ENCODE data around the gene CHMP4A. TPM values are rescaled to one million over a fixed set of nuclear protein-coding genes. Genes with fewer than 3 reads are reported as not detected.

Gene CHMP4A
- total RNA-seq, 4 donors from 2014 or later, result 43.9 to 118 (median 82.1) TPM

DNA sequence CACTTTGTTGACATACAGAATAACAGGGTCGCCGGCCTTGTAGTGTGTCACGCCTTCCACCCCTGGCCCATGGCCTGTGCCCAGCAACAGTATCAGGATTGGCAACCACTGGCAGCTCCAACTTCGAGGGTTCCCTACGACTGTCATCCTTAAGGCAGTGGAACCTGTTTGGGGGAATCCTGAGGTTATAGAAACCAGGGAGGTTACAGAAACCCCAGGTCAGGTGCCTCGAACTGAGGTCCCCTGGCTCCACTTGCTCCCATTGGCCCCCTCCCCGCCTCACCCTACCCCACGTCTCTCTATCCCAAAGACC is 18.5 kb downstream of the CHMP4A start:
- no peaks in the 10 kb centered on the region for H3K9me3 ChIP-seq
- H3K27me3 ChIP-seq, result no peaks in the 10 kb centered on the region
- H3K4me3 ChIP-seq, result peak overlapping the region; percentile 92 to 98 (median 96)
- H3K27ac ChIP-seq, result peak overlapping the region; percentile 96 to 99 (median 98)
- H3K36me3 ChIP-seq, result peaks cover 0 to 36% (median 0%) of the 10 kb centered on the region in 3 donors
- no peak for TF ChIP-seq POLR2A (IDR thresholded peaks at IDR 0.05)
- TF ChIP-seq, protein P1, sequence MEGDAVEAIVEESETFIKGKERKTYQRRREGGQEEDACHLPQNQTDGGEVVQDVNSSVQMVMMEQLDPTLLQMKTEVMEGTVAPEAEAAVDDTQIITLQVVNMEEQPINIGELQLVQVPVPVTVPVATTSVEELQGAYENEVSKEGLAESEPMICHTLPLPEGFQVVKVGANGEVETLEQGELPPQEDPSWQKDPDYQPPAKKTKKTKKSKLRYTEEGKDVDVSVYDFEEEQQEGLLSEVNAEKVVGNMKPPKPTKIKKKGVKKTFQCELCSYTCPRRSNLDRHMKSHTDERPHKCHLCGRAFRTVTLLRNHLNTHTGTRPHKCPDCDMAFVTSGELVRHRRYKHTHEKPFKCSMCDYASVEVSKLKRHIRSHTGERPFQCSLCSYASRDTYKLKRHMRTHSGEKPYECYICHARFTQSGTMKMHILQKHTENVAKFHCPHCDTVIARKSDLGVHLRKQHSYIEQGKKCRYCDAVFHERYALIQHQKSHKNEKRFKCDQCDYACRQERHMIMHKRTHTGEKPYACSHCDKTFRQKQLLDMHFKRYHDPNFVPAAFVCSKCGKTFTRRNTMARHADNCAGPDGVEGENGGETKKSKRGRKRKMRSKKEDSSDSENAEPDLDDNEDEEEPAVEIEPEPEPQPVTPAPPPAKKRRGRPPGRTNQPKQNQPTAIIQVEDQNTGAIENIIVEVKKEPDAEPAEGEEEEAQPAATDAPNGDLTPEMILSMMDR (IDR thresholded peaks at IDR 0.05), result no peak
- TF ChIP-seq EP300 (IDR thresholded peaks at IDR 0.05), result no peak
- DNase-seq (ENCODE audit: low spot score in 2 of 2), result no peak
- H3K4me1 ChIP-seq, result peaks cover 0 to 56% (median 18%) of the 10 kb centered on the region in 4 donors
- 48 to 56% methylated on average over 8 of the region's 8 CpGs for WGBS, 2 donors

DNA sequence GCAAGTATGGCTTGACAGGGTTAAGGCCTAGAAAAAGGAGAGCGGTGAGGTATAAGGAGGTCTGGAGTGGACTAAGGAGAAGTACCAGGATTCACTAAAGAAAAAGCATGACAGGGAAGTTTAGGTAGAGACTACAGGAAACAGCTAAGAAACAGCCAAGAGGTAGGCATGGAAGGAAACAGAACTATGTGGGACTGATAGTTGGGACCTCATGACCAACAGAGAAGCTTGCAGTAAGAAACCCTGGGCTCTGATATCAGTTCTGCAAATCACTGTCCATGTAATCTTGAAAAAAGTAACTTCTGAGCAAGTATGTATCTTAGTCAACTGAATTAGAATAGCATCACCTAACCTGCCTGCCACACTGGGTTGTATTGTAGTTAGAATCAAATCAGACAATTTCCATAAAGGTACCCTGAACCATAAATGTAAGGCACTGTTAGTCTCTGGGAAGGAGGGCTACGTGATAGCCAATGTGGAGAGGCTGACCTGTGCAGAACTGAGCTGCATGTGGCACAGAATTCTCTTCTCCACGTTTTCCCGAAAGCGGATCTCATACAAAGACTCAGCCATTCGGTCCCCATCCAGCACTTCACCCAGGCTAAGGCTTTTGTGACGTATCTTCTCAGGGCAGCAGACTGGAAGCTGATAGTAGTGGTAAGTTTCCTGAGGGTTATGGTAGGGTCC is 19.0 kb downstream of the CHMP4A start:
- H3K36me3 ChIP-seq, result peaks cover 0 to 36% (median 0%) of the 10 kb centered on the region in 3 donors
- no peaks in the 10 kb centered on the region for H3K27me3 ChIP-seq
- H3K4me3 ChIP-seq, result peak overlapping the region; percentile 92 to 98 (median 96)
- no peak for DNase-seq (ENCODE audit: low spot score in 2 of 2)
- peak overlapping the region; percentile 96 to 99 (median 98) for H3K27ac ChIP-seq
- WGBS, 2 donors, result 64 to 70% methylated on average over 7 of the region's 7 CpGs
- peaks cover 0 to 56% (median 18%) of the 10 kb centered on the region in 4 donors for H3K4me1 ChIP-seq
- H3K9me3 ChIP-seq, result no peaks in the 10 kb centered on the region
- no peak for TF ChIP-seq EP300 (IDR thresholded peaks at IDR 0.05)
- no peak for TF ChIP-seq POLR2A (IDR thresholded peaks at IDR 0.05)
- TF ChIP-seq, protein P1 (IDR thresholded peaks at IDR 0.05), result no peak

GRCh38 chr14:24192933-24193332 is 20.4 kb downstream of the CHMP4A start:
- Histone ChIP-seq H3K4me1 (peaks cover 0 to 57% (median 23%) of the 10 kb centered on the region in 4 donors), H3K4me3 (no peak overlapping the region)
- TF ChIP-seq EP300 (IDR thresholded peaks at IDR 0.05) (no peak), POLR2A (IDR thresholded peaks at IDR 0.05) (no peak)
- TF ChIP-seq, protein P1 (IDR thresholded peaks at IDR 0.05), result no peak

DNA sequence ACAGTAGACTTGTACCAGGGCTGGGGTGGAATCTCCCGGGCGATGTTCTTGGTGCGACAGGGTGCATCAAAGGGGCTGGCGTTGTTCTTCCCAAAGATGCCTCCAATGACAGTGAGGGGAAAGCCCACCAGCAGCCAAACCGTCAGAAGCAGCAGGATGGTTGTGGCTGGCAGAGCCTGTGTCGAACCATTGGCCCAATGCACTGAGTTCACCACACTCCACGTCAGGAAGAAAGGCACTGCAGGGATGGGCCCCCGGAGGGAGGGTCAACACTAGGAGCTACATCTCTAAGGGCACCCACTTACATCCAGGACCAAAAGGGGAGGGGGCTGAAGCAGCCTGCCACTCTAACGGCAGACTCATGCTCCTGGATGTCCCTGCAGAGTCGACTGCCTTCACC is 22.9 kb downstream of the CHMP4A start:
- H3K4me1 ChIP-seq, result peaks cover 0 to 50% (median 17%) of the 10 kb centered on the region in 4 donors
- TF ChIP-seq EP300 (IDR thresholded peaks at IDR 0.05) (no peak), POLR2A (IDR thresholded peaks at IDR 0.05) (no peak)
- TF ChIP-seq, protein P1 (IDR thresholded peaks at IDR 0.05), result no peak
- WGBS, 2 donors, result 80 to 88% methylated on average over 10 of the region's 10 CpGs
- DNase-seq (ENCODE audit: low spot score in 2 of 2), result no peak
- no peak overlapping the region for H3K27ac ChIP-seq
- peaks cover 0 to 52% (median 0%) of the 10 kb centered on the region in 3 donors for H3K36me3 ChIP-seq
- no peaks in the 10 kb centered on the region for H3K9me3 ChIP-seq
- no peak overlapping the region for H3K4me3 ChIP-seq
- no peaks in the 10 kb centered on the region for H3K27me3 ChIP-seq

More at GRCh38 chr14:24192933-24193332, 20.4 kb downstream of the CHMP4A start:
- no peak overlapping the region for H3K27ac ChIP-seq
- H3K36me3 ChIP-seq, result peaks cover 0 to 36% (median 0%) of the 10 kb centered on the region in 3 donors
- H3K27me3 ChIP-seq, result no peaks in the 10 kb centered on the region
- DNase-seq (ENCODE audit: low spot score in 2 of 2), result no peak
- no peaks in the 10 kb centered on the region for H3K9me3 ChIP-seq
- 90 to 95% methylated on average over 15 of the region's 15 CpGs for WGBS, 2 donors

GRCh38 chr14:24189460-24189859 is 23.8 kb downstream of the CHMP4A start:
- WGBS, 2 donors, result 88% methylated on average over 9 of the region's 9 CpGs
- peaks cover 0 to 62% (median 0%) of the 10 kb centered on the region in 3 donors for H3K36me3 ChIP-seq
- peak overlapping the region in 1 of 4 donors; percentile 87 for H3K27ac ChIP-seq
- H3K4me3 ChIP-seq, result no peak overlapping the region
- no peak for DNase-seq (ENCODE audit: low spot score in 2 of 2)
- H3K27me3 ChIP-seq, result no peaks in the 10 kb centered on the region
- no peaks in the 10 kb centered on the region for H3K9me3 ChIP-seq
- peaks cover 0 to 44% (median 14%) of the 10 kb centered on the region in 4 donors for H3K4me1 ChIP-seq
- TF ChIP-seq EP300 (IDR thresholded peaks at IDR 0.05), result no peak
- no peak for TF ChIP-seq POLR2A (IDR thresholded peaks at IDR 0.05)
- TF ChIP-seq, protein P1 (IDR thresholded peaks at IDR 0.05), result no peak
